Upper lobe of left lung (tissue), 4 donors: ENCODE measurements around the gene PDLIM7.

ENCODE experiments used
- EP300 ChIP-seq, 4 donors: sonication (generic); formaldehyde crosslinking; IDR thresholded peaks; one replicate each; pipeline ENCODE4 v1.5.1; 2017; ENCODE audit warnings: antibody characterized with exemption in 4 of 4, control low read depth in 2 of 4
- POLR2A ChIP-seq, 4 donors: fragments of 450-650 bp; IDR thresholded peaks; one replicate each; pipeline ENCODE4 v1.5.1; 2016 to 2017; ENCODE audit warnings: antibody characterized with exemption in 4 of 4, mild to moderate bottlenecking in 2 of 4
- POLR2AphosphoS5 ChIP-seq, 2 donors: sonication (generic); formaldehyde crosslinking; IDR thresholded peaks; one replicate each; pipeline ENCODE4 v1.5.1; 2017; ENCODE audit warnings: antibody characterized with exemption in 2 of 2
- TF ChIP-seq, protein P1 (sequence below), 6 experiments: fragments of 450-650 bp in 4 of 6; fragments of 200-600 bp in 2 of 6; sonication (generic) in 2 of 6; IDR thresholded peaks; one replicate each; pipeline ENCODE4 v1.5.1; 2016 to 2019; ENCODE audit warnings: antibody characterized with exemption in 6 of 6

DNA sequence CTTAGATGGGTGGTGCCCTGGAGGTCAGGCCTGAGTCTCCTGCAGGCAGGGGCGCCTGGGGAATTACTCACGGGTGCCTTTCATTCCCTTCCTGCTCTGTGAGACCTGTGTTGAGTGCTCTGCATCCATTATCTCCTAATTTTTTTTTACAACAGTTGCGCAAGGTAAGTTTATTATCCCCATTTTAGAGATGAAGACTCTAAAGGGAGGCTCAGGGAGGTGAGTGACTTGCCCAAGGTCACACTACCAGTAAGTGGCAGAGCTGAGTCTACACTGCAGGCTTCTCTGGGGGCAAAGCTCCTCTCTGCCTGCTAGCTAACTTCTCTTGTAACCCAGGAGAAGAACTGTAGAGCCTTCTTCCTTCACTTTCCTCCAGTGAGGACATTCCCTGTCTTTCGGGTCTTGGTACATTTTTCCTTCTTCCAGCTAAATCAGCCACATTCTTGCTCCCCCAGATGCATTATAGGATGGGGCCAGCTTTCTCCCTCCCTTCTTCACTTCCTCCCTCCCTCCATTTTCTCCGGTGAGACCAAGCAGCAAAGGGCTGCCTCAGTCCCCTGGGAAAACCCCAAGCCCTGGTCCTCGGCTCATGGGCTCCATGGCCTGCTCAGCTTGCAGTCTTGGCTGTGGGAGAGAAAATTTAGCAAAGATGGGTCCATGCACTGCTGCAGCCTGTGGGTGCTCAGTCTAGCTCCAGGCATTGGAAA lies 49.0 kb downstream of the PDLIM7 start:
- TF ChIP-seq, protein P1, sequence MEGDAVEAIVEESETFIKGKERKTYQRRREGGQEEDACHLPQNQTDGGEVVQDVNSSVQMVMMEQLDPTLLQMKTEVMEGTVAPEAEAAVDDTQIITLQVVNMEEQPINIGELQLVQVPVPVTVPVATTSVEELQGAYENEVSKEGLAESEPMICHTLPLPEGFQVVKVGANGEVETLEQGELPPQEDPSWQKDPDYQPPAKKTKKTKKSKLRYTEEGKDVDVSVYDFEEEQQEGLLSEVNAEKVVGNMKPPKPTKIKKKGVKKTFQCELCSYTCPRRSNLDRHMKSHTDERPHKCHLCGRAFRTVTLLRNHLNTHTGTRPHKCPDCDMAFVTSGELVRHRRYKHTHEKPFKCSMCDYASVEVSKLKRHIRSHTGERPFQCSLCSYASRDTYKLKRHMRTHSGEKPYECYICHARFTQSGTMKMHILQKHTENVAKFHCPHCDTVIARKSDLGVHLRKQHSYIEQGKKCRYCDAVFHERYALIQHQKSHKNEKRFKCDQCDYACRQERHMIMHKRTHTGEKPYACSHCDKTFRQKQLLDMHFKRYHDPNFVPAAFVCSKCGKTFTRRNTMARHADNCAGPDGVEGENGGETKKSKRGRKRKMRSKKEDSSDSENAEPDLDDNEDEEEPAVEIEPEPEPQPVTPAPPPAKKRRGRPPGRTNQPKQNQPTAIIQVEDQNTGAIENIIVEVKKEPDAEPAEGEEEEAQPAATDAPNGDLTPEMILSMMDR (IDR thresholded peaks at IDR 0.05): no peak
- TF ChIP-seq POLR2AphosphoS5 (IDR thresholded peaks at IDR 0.05) (no peak), EP300 (IDR thresholded peaks at IDR 0.05) (no peak), POLR2A (IDR thresholded peaks at IDR 0.05) (no peak)
